ENCODE results near the gene GLT8D1. TPM values are rescaled to one million over a fixed set of nuclear protein-coding genes. Genes with fewer than 3 reads are reported as not detected.
A peak's percentile ranks its signal among the peaks of the same experiment; 100 is the strongest.

The GLT8D1 gene
- total and polyA plus RNA-seq, 9 of the 15 experiments (the other 6 are each of a cell fraction or from before 2014, with no cell fraction given), result 14.1 to 65.9 (median 33.7) TPM

DNA sequence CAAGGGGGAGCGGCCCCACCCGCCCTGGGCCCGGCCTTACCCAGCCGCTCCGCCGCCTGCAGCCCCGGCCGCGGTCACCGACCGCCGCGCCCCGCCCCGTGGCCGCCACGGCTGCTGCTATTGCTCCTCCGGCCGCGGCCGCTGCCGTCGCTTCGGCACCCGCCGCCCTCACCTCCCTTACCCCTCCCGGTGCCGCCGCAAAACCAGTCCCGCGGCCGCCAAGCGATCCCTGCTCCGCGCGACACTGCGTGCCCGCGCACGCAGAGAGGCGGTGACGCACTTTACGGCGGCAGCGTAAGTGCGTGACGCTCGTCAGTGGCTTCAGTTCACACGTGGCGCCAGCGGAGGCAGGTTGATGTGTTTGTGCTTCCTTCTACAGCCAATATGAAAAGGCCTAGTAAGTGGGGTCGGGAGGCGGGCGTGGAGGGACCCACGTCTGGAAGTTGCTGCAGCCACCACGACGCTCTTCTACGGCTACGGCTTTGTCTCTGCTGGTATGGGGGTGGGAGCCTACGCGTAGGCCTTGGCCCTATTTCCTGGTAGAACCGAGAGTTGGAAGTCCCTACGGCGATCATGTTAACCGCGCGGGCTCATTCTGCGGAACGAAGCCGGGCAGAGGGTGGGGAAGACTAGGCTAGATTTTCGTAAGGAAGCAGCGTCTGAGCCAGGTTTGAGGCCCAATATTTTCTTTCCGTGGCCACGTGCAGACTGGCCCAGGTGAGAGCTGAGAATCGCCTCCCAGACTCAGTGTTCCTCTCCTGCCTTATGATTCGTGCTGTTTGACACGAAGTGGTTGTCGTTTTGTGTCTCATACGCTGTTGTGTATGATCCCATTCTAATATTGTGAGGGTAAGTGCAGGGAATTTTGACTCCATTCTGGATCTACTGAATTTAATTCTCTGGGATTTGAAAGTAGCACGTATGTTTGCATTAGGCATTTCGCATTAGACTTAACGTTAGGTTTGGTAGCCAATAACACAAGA, 19.6 kb downstream of the GLT8D1 start, which contains the start of the genes GNL3 and PBRM1 (continued):
- TF ChIP-seq, protein P1, sequence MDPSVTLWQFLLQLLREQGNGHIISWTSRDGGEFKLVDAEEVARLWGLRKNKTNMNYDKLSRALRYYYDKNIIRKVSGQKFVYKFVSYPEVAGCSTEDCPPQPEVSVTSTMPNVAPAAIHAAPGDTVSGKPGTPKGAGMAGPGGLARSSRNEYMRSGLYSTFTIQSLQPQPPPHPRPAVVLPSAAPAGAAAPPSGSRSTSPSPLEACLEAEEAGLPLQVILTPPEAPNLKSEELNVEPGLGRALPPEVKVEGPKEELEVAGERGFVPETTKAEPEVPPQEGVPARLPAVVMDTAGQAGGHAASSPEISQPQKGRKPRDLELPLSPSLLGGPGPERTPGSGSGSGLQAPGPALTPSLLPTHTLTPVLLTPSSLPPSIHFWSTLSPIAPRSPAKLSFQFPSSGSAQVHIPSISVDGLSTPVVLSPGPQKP (CRISPR knock-in tag; IDR thresholded peaks at IDR 0.05), result no peak
- TF ChIP-seq EP400 (IDR thresholded peaks at IDR 0.05) (peak; percentile 99), ILF3 (IDR thresholded peaks at IDR 0.05; ENCODE audit: borderline replicate concordance) (no peak), ZNF431 (CRISPR knock-in tag; IDR thresholded peaks at IDR 0.05) (no peak), TCF7 (IDR thresholded peaks at IDR 0.05; ENCODE audit: borderline replicate concordance) (no peak), HMGN3 (IDR thresholded peaks at IDR 0.05; ENCODE audit: borderline replicate concordance, extremely low read depth, insufficient read length, low read depth, low read length) (peak; percentile 81), RBM14 (IDR thresholded peaks at IDR 0.05; ENCODE audit: borderline replicate concordance, insufficient read depth, low read depth, low read length) (no peak), GTF2F1 (IDR thresholded peaks at IDR 0.05; ENCODE audit: low read depth, low read length) (no peak), ZBTB7A (IDR thresholded peaks at IDR 0.05; ENCODE audit: borderline replicate concordance, control insufficient read depth, low read depth, low read length) (no peak), SIN3B (IDR thresholded peaks at IDR 0.05; ENCODE audit: low read depth) (peak; percentile 65)
- TF ChIP-seq, protein P2, sequence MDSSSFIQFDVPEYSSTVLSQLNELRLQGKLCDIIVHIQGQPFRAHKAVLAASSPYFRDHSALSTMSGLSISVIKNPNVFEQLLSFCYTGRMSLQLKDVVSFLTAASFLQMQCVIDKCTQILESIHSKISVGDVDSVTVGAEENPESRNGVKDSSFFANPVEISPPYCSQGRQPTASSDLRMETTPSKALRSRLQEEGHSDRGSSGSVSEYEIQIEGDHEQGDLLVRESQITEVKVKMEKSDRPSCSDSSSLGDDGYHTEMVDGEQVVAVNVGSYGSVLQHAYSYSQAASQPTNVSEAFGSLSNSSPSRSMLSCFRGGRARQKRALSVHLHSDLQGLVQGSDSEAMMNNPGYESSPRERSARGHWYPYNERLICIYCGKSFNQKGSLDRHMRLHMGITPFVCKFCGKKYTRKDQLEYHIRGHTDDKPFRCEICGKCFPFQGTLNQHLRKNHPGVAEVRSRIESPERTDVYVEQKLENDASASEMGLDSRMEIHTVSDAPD (CRISPR knock-in tag; IDR thresholded peaks at IDR 0.05), result no peak
- TF ChIP-seq, protein P3, sequence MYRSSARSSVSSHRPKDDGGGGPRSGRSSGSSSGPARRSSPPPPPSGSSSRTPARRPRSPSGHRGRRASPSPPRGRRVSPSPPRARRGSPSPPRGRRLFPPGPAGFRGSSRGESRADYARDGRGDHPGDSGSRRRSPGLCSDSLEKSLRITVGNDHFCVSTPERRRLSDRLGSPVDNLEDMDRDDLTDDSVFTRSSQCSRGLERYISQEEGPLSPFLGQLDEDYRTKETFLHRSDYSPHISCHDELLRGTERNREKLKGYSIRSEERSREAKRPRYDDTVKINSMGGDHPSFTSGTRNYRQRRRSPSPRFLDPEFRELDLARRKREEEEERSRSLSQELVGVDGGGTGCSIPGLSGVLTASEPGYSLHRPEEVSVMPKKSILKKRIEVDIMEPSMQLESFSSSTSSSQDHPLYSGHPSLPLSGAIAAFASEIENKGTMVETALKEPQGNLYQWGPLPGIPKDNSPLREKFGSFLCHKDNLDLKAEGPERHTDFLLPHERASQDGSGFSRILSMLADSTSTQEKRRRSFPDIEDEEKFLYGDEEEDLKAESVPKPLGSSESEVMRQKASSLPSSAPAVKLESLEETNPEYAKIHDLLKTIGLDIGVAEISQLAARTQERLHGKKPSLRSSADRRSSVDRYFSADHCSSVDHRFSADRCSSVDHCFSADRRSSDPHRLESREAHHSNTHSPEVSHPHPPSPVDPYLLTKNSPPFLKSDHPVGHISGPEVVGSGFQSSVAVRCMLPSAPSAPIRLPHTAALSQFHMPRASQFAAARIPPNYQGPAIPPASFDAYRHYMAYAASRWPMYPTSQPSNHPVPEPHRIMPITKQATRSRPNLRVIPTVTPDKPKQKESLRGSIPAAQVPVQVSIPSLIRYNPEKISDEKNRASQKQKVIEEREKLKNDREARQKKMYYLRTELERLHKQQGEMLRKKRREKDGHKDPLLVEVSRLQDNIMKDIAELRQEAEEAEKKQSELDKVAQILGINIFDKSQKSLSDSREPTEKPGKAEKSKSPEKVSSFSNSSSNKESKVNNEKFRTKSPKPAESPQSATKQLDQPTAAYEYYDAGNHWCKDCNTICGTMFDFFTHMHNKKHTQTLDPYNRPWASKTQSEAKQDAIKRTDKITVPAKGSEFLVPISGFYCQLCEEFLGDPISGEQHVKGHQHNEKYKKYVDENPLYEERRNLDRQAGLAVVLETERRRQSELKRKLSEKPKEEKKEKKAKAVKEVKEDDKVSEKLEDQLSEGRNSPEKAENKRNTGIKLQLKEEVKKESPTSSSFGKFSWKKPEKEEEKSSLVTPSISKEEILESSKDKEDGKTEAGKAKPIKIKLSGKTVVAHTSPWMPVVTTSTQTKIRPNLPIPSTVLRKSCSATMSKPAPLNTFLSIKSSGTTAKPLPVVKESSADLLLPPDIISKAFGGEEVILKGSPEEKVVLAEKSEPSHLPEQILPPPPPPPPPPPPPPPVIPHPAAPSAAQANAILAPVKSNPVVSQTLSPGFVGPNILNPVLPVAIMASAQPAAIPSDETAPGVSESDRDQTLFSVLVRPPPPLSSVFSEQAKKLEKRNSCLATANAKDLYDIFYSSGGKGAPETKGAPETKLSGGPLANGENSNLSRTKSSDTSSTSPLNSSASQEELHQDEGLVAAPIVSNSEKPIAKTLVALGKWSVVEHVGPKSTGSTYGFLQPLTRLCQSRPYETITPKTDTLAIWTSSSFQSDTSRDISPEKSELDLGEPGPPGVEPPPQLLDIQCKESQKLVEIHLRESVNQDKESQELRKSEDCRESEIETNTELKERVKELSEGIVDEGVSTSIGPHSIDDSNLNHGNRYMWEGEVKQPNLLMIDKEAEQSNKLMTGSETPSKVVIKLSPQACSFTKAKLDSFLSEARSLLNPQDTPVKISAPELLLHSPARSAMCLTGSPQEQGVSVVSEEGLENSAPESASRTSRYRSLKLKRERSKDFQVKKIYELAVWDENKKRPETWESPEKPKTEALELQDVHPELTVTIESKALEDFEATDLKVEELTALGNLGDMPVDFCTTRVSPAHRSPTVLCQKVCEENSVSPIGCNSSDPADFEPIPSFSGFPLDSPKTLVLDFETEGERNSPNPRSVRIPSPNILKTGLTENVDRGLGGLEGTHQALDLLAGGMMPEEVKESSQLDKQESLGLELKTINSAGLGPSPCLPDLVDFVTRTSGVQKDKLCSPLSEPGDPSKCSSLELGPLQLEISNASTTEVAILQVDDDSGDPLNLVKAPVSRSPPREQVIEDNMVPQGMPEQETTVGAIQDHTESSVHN (IDR thresholded peaks at IDR 0.05; ENCODE audit: borderline replicate concordance in 1 of 2, low read depth in 1 of 2), result no peak
- TF ChIP-seq, protein P4, sequence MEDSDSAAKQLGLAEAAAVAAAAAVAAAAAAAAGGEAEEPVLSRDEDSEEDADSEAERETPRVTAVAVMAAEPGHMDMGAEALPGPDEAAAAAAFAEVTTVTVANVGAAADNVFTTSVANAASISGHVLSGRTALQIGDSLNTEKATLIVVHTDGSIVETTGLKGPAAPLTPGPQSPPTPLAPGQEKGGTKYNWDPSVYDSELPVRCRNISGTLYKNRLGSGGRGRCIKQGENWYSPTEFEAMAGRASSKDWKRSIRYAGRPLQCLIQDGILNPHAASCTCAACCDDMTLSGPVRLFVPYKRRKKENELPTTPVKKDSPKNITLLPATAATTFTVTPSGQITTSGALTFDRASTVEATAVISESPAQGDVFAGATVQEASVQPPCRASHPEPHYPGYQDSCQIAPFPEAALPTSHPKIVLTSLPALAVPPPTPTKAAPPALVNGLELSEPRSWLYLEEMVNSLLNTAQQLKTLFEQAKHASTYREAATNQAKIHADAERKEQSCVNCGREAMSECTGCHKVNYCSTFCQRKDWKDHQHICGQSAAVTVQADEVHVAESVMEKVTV (CRISPR knock-in tag; IDR thresholded peaks at IDR 0.05), result no peak
